ENCODE measurements around the gene HPGD. TPM values are rescaled to one million over a fixed set of nuclear protein-coding genes. Genes with fewer than 3 reads are reported as not detected.
A peak's percentile ranks its signal among the peaks of the same experiment; 100 is the strongest.

Gene HPGD
- 0.48 and 1.2 TPM in 2 replicates for total RNA-seq

DNA sequence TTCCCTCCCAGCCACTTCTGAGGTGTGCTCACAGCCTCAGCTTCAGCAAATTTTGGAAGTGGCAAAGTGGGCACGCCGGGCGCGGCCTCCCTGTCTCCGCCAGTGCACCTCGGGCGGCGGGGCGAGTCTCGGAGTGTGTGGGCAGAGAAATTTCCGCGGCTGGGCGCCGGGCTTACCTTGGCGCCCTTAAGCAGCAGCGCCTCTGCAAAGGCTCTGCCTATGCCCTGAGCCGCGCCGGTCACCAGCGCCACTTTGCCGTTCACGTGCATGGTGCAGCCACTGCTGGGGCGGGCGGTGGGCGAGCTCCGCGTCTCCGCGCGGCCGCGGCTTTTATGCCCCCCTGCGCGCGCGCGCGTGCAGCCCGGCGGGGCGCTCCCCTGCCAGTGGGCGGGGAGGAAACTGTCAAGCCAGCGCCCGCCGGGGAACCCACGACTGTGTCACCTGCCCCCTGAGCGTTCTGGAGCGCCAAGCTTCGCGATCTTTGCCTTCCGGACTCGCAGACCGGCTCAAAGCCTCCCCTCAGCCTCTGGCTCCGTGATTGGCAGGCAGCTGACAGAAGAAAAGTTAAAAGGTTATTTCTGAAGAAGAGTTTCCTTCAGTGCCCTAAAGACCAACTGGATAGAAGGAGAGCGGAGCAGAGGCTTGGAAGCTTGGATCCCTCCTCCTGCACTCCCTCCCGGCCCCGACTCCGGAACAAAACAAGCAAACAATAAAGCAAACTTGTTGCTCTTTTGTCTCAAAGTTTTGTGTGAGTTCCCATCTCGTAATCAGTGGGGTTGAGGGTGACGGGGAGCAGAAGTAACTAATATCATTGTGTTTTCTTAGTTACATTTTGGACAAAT lies at the start of gene HPGD:
TSS of gene HPGD (minus strand) at position 306 of the 842 bp plus-strand sequence. CDS start at position 269, 37 bp downstream.
- peak; percentile 47 for DNase-seq (ENCODE audit: low spot score)
- Mint-ChIP-seq H3K27me3 (ENCODE audit: low read depth) (peaks cover 68% of the 10 kb centered on the region), H3K27ac (no peak within 1 kb of the TSS), H3K36me3 (ENCODE audit: low read depth) (no peaks in the 10 kb centered on the region), H3K4me1 (ENCODE audit: low read depth) (peaks cover 12% of the 10 kb centered on the region), H3K4me3 (ENCODE audit: low read depth) (peak within 1 kb of the TSS; percentile 77), H3K9me3 (no peaks in the 10 kb centered on the region)
- intact Hi-C loops (cut with micrococcal nuclease) = loop anchor here (10.0 kb wide), 2 partner anchors 158 to 298 kb away; no protein-coding TSS in a partner anchor

DNA sequence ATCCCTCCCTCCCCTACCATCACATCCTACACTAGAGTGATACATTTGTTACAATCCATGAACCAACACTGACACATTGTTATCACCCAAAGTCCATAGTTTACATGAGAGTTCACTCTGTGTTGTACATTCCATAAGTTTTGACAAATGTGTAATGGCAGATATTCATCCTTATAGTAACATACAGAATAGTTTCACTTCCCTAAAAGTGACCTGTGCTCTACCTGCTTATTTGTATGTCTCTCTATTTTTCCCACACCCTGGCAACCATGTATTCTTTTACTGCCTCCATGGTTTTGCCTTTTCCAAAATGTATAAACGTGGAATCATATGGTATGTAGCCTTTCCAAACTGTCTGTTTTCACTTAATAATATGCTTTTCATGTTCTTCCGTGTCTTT lies 42.2 kb upstream of the HPGD start:
- Mint-ChIP-seq H3K36me3 (ENCODE audit: low read depth) (no peaks in the 10 kb centered on the region), H3K27me3 (ENCODE audit: low read depth) (peaks cover 1% of the 10 kb centered on the region), H3K9me3 (no peaks in the 10 kb centered on the region), H3K4me3 (ENCODE audit: low read depth) (no peak overlapping the region), H3K4me1 (ENCODE audit: low read depth) (no peaks in the 10 kb centered on the region), H3K27ac (no peak overlapping the region)
- intact Hi-C loops (cut with micrococcal nuclease) = no loop called here
- no peak for DNase-seq (ENCODE audit: low spot score)

- intact Hi-C loops (cut with micrococcal nuclease) = no loop called here
- H3K36me3 Mint-ChIP-seq (ENCODE audit: low read depth) = no peaks in the 10 kb centered on the region
Observed at GRCh38 chr4:174563399-174563798, 41.1 kb upstream of the HPGD start.

GRCh38 chr4:174561560-174561959 lies 39.3 kb upstream of the HPGD start:
- Mint-ChIP-seq H3K27me3 (ENCODE audit: low read depth) (no peaks in the 10 kb centered on the region), H3K36me3 (ENCODE audit: low read depth) (no peaks in the 10 kb centered on the region), H3K27ac (no peak overlapping the region), H3K4me1 (ENCODE audit: low read depth) (no peaks in the 10 kb centered on the region), H3K9me3 (no peaks in the 10 kb centered on the region), H3K4me3 (ENCODE audit: low read depth) (no peak overlapping the region)
- intact Hi-C loops (cut with micrococcal nuclease) = no loop called here
- no peak for DNase-seq (ENCODE audit: low spot score)

More at GRCh38 chr4:174563399-174563798, 41.1 kb upstream of the HPGD start:
- Mint-ChIP-seq H3K4me3 (ENCODE audit: low read depth) (no peak overlapping the region), H3K9me3 (no peaks in the 10 kb centered on the region), H3K4me1 (ENCODE audit: low read depth) (no peaks in the 10 kb centered on the region), H3K27ac (no peak overlapping the region), H3K27me3 (ENCODE audit: low read depth) (peaks cover 1% of the 10 kb centered on the region)
- no peak for DNase-seq (ENCODE audit: low spot score)

DNA sequence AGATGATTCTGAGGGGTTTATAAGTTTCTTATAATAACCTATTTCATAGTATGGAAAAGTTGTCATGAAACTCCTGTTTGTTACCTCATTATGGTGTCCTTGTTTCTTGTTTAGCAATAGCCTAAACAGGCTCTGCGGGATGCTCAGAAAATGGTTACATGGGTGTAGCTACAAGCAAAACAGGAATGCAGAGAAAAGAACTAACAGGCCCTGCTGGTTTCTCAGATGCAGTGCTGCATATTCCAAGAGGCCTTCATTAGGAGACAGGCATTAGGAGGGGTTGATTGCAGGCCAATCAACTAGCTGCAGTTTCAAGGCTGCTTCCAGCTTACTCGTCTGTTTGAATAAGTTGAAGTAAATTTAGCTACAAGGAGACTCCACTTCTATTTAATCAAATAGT lies 37.6 kb upstream of the HPGD start:
- no peak for DNase-seq (ENCODE audit: low spot score)
- Mint-ChIP-seq H3K27me3 (ENCODE audit: low read depth) (no peaks in the 10 kb centered on the region), H3K27ac (no peak overlapping the region), H3K36me3 (ENCODE audit: low read depth) (no peaks in the 10 kb centered on the region), H3K9me3 (no peaks in the 10 kb centered on the region), H3K4me3 (ENCODE audit: low read depth) (no peak overlapping the region), H3K4me1 (ENCODE audit: low read depth) (no peaks in the 10 kb centered on the region)
- intact Hi-C loops (cut with micrococcal nuclease) = no loop called here

DNA sequence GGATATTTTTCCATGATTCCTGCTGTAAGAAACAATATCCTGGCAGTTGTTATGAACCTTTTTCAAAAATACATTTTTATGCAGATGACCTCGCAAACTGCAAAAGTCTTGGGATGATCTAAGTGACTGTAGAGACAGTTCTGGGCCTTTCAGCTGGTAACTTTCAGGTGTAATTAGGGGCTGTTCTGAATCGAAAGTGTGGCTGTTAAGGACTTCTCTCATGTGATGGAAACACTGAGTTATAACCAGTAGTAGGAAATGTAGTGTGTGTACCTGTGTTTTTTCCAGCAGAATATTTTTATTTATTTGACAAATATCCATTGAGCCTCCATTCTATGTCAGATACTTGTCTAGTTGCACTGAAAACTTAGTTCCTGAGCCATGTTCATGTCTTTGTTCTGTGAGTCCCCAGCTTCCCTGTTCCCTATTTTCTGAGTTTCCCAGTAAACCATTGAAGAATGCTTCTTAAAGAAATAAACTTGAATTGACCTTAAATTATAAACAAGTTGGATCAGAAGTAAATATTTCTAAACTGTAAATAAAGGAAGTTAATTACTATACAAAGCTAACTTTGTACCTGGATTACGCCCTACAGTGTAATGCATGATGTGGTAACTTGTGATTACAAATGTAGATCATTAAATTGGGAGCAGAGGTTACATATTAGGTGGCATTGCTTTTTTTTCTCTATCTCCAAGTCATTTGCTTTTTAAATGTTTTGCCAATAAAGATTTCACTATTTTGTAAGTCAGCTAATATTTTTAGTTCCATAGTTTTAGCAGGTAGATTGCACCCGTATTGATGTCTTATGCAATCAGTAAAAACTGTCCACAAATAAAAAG lies 33.7 kb upstream of the HPGD start:
- H3K27me3 Mint-ChIP-seq (ENCODE audit: low read depth) = no peaks in the 10 kb centered on the region

GRCh38 chr4:174554231-174554728 lies 32.0 kb upstream of the HPGD start:
- DNase-seq (ENCODE audit: low spot score) = no peak
- H3K27me3 Mint-ChIP-seq (ENCODE audit: low read depth) = no peaks in the 10 kb centered on the region
- no peaks in the 10 kb centered on the region for H3K4me1 Mint-ChIP-seq (ENCODE audit: low read depth)
- intact Hi-C loops (cut with micrococcal nuclease) = no loop called here
- no peak overlapping the region for H3K27ac Mint-ChIP-seq
- peaks cover 9% of the 10 kb centered on the region for H3K9me3 Mint-ChIP-seq
- no peak overlapping the region for H3K4me3 Mint-ChIP-seq (ENCODE audit: low read depth)
- no peaks in the 10 kb centered on the region for H3K36me3 Mint-ChIP-seq (ENCODE audit: low read depth)

More for the DNA sequence above, 33.7 kb upstream of the HPGD start:
- Mint-ChIP-seq H3K4me1 (ENCODE audit: low read depth) (no peaks in the 10 kb centered on the region), H3K36me3 (ENCODE audit: low read depth) (no peaks in the 10 kb centered on the region), H3K4me3 (ENCODE audit: low read depth) (no peak overlapping the region), H3K9me3 (peaks cover 7% of the 10 kb centered on the region), H3K27ac (no peak overlapping the region)
- DNase-seq (ENCODE audit: low spot score) = no peak
- intact Hi-C loops (cut with micrococcal nuclease) = no loop called here

DNA sequence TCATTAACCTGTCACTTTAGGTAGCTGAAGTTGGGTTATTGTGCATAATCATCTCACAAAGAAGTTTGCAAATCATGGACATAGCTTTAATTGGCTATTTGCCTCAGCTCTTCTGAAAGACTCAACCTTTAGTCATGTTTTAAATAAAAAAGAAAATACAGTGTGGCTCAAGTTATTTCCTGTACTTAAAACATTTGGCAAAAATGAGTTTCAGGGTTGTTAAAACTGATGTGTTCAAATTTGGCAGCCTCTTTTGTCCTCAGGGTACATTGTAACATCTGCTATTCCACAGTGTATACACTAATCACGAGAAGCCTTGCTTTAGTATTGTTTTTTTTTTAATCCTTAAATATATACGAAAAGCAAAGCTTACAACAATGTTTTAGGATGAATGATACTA lies 31.5 kb upstream of the HPGD start:
- no peak for DNase-seq (ENCODE audit: low spot score)
- H3K4me1 Mint-ChIP-seq (ENCODE audit: low read depth) = no peaks in the 10 kb centered on the region
- peaks cover 9% of the 10 kb centered on the region for H3K9me3 Mint-ChIP-seq
- H3K4me3 Mint-ChIP-seq (ENCODE audit: low read depth) = no peak overlapping the region
- H3K27me3 Mint-ChIP-seq (ENCODE audit: low read depth) = no peaks in the 10 kb centered on the region
- no peaks in the 10 kb centered on the region for H3K36me3 Mint-ChIP-seq (ENCODE audit: low read depth)
- no peak overlapping the region for H3K27ac Mint-ChIP-seq
- intact Hi-C loops (cut with micrococcal nuclease) = no loop called here

GRCh38 chr4:174553031-174553430 lies 30.7 kb upstream of the HPGD start:
- Mint-ChIP-seq H3K9me3 (peaks cover 9% of the 10 kb centered on the region), H3K4me3 (ENCODE audit: low read depth) (no peak overlapping the region), H3K27me3 (ENCODE audit: low read depth) (no peaks in the 10 kb centered on the region), H3K27ac (no peak overlapping the region), H3K36me3 (ENCODE audit: low read depth) (no peaks in the 10 kb centered on the region), H3K4me1 (ENCODE audit: low read depth) (no peaks in the 10 kb centered on the region)
- intact Hi-C loops (cut with micrococcal nuclease) = no loop called here
- DNase-seq (ENCODE audit: low spot score) = no peak

- peaks cover 9% of the 10 kb centered on the region for H3K9me3 Mint-ChIP-seq
- H3K27me3 Mint-ChIP-seq (ENCODE audit: low read depth) = no peaks in the 10 kb centered on the region
- no peaks in the 10 kb centered on the region for H3K4me1 Mint-ChIP-seq (ENCODE audit: low read depth)
- H3K4me3 Mint-ChIP-seq (ENCODE audit: low read depth) = no peak overlapping the region
- no peak overlapping the region for H3K27ac Mint-ChIP-seq
- no peaks in the 10 kb centered on the region for H3K36me3 Mint-ChIP-seq (ENCODE audit: low read depth)
- intact Hi-C loops (cut with micrococcal nuclease) = no loop called here
- no peak for DNase-seq (ENCODE audit: low spot score)
Observed at GRCh38 chr4:174550541-174550940, 28.3 kb upstream of the HPGD start.

DNA sequence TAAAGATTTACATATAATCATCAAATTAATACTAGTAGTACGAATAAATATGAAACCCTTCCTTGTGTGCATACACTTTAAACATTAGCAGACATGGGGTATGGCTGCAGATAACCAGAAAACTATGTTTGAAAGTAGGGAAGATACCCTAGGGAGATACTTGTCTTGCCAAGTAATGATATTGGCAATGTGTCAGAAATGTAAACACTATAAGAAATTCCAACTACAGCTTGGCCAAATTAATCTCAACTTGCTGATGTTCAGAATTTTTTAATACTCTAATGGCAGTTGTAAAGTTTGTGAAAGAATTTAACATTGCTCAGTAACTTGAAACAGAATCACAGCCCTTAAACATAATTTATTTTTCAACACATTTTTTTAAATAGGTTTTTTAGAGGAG lies 27.4 kb upstream of the HPGD start:
- intact Hi-C loops (cut with micrococcal nuclease) = no loop called here
- H3K4me3 Mint-ChIP-seq (ENCODE audit: low read depth) = no peak overlapping the region
- no peak for DNase-seq (ENCODE audit: low spot score)

DNA sequence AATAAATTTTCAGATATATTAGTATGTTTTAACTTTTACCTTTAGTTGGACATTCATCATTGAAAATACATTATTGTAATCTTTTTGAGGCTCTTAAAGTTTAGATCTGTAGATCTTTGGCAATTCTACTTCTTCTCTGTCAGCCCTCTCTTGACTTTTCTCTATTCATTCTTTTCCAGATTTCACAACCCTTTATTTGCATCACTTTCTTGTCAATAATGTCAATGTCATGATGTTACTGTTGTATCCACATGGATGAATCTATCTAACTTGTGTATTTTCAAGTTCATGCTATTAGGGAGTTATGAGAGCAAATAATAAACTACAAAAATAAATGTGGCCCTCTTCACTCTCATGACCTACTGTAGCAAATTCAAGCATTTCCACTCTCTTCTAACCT lies 23.0 kb upstream of the HPGD start:
- no peaks in the 10 kb centered on the region for H3K4me1 Mint-ChIP-seq (ENCODE audit: low read depth)
- no peaks in the 10 kb centered on the region for H3K36me3 Mint-ChIP-seq (ENCODE audit: low read depth)
- intact Hi-C loops (cut with micrococcal nuclease) = no loop called here
- no peak overlapping the region for H3K27ac Mint-ChIP-seq
- no peak for DNase-seq (ENCODE audit: low spot score)
- no peaks in the 10 kb centered on the region for H3K27me3 Mint-ChIP-seq (ENCODE audit: low read depth)
- peaks cover 3% of the 10 kb centered on the region for H3K9me3 Mint-ChIP-seq
- H3K4me3 Mint-ChIP-seq (ENCODE audit: low read depth) = no peak overlapping the region

More for the DNA sequence above, 27.4 kb upstream of the HPGD start:
- Mint-ChIP-seq H3K9me3 (peaks cover 9% of the 10 kb centered on the region), H3K27ac (no peak overlapping the region), H3K4me1 (ENCODE audit: low read depth) (no peaks in the 10 kb centered on the region), H3K27me3 (ENCODE audit: low read depth) (no peaks in the 10 kb centered on the region), H3K36me3 (ENCODE audit: low read depth) (no peaks in the 10 kb centered on the region)

DNA sequence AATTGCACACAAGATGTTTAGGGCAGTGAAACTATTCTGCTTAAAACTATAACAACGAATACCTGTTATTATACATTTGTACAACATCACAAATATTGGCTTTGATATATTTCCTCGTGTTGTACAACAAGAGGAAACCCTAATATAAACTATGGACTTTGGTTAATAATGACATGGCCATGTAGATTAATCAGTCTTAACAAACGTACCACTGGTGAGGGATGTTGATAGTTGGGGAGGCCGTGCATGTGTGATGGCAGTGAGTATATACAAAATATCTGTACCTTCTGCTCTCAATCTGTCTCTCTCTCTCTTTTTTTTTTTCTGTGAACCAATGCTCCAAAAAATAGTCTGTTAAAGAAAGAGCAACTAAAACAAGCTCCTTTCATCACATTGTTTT lies 22.2 kb upstream of the HPGD start:
- intact Hi-C loops (cut with micrococcal nuclease) = no loop called here
- Mint-ChIP-seq H3K27ac (no peak overlapping the region), H3K4me3 (ENCODE audit: low read depth) (no peak overlapping the region), H3K27me3 (ENCODE audit: low read depth) (no peaks in the 10 kb centered on the region), H3K36me3 (ENCODE audit: low read depth) (no peaks in the 10 kb centered on the region), H3K4me1 (ENCODE audit: low read depth) (no peaks in the 10 kb centered on the region), H3K9me3 (peaks cover 3% of the 10 kb centered on the region)
- DNase-seq (ENCODE audit: low spot score) = no peak
